Stimulated activated CD8-positive, alpha-beta memory T cell treated with anti-CD3 and anti-CD28 coated beads, Interleukin-4, amount 100 ng/mL, for 1 hour (primary cell): ENCODE measurements around the gene CDH4.

Source experiments
- DNase-seq, 2 donors: peaks; one replicate each; pipeline ENCODE4 v3.0.0-alpha.2; 2020; ENCODE audit warnings: low read depth in 2 of 2, low spot score in 1 of 2

Gene CDH4

DNA sequence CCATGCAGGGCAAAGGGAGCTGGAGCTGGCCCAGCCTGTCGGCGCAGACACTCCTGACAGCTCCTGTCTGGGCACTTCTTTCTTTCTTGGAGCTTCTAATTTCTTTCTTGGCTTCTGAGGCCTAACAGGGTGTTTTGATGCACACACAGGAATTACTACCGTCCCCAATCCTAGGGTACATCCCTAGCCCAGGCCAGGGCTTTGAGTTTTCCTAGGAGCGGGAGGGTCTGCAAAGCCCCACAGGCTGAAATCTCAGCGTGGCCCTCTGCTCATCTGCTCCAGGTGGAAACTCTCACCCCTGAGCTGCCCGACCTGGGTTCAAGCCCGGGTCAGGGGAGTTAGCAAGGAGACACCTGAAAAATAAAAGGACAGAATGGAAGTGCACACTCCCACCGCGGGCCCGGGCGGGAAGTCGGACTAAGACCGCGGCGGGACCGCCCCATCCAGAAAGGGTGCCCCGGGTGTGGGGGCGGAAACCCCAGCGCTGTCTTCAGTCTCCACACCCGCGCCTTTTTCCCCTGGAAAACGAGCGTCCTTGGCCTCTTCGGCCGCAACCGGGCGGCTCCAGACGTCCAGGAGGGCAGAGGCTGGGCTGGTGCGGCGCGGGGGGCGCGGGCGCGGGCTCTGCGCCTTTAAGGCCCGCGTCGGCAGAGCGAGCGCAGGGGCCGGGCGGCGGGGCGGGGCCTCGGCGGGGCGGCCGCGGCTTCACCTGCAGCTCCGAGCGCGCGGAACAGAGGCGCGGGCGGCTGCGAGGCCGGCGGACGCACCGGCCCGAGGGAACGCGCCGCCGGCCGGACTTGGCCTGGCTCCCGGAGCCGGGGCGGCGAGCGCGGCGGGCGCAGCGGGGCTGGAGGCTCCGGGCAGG, at the start of gene CDH4:
CDH4 (plus strand) TSS at position 733 of the 865 bp plus-strand sequence.
- no peak for DNase-seq

DNA sequence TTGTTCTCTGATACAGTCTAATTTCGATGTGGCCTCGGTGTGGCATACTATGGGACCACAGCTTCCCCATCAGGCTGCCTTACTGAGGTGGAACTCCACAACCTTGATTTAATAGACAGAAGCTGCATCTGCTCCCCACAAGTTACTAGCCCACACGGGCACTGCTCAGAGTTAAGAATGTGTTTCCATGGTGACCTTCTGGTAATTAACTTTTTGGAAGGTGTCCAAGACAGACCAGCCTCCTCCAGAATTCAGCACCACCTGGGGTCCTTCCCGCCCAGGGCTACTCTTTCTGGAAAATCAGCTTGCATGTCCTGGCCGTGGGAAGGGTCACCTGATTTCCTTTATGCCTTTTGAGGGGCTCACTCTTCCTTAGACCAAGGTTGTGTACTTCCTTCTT, 48.7 kb upstream of the CDH4 start:
- DNase-seq = no peak

GRCh38 chr20:61204206-61204605, 47.9 kb upstream of the CDH4 start:
- no peak for DNase-seq

- DNase-seq = no peak
Observed at GRCh38 chr20:61205769-61206168, 46.3 kb upstream of the CDH4 start.

DNA sequence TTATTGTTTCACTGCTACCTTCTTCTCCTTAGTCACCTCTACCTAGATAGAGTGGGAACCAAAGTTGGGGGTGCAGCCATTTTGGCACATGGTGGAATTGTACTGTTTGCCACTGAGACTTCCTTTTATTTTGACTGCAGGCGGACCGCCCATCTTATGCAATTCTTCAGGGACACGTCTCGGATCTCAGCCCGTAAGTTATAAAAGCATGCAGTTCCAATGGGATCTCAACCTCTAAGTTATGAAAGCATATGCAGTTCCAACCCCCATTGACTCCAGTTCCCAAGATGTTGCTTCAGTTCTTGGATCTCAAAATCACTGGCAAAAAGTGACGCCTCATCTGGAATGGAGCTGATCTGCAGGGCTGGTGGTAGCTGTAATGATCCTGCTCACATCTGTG, 41.2 kb upstream of the CDH4 start:
- DNase-seq = no peak

DNA sequence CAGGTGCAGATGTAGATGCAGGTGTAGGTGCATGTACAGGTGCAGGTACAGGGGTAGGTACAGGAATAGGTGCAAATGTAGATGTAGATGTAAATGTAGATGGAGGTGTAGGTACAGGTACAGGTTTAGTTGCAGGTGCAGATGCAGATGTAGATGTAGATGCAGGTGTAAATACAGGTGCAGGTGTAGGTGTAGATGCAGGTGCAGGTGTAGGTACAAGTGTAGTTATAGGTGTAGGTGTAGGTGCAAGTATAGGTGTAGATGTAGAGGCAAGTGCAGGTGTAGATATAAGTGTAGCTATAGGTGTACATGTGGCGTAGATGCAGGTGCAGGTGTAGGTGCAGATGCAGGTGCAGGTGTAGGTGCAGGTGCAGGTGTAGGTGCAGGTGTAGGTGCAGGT, 34.2 kb upstream of the CDH4 start:
- DNase-seq = no peak

GRCh38 chr20:61219021-61219431, 33.0 kb upstream of the CDH4 start:
- DNase-seq = no peak

GRCh38 chr20:61220131-61220530, 31.9 kb upstream of the CDH4 start:
- no peak for DNase-seq

- no peak for DNase-seq
Observed at GRCh38 chr20:61220626-61221325, 31.3 kb upstream of the CDH4 start.

- no peak for DNase-seq
Observed at GRCh38 chr20:61222699-61223098, 29.4 kb upstream of the CDH4 start.

DNA sequence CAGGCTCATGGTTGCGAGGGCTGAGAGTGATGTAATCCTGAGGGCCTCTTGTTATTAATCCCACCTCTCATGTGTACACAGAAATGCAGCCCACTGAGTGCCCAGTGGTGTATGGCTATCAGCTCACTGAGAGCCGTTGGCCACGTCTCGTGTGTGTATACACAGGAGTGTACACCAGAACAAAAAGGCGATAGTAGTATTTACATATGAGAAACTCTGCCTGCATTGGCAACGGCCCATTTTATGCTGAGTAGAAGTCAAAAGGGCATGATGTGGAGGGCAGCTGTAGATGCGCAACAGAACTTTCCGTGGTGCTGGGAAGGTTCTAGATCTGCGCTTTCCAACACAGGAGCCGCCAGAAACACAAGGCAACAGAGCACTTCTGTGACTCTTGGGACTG, 28.9 kb upstream of the CDH4 start:
- DNase-seq = no peak

GRCh38 chr20:61230166-61230565, 21.9 kb upstream of the CDH4 start:
- DNase-seq = no peak

- no peak for DNase-seq
Observed at GRCh38 chr20:61233590-61233989, 18.5 kb upstream of the CDH4 start.

GRCh38 chr20:61234224-61234890, 17.7 kb upstream of the CDH4 start:
- no peak for DNase-seq

- no peak for DNase-seq
Observed at GRCh38 chr20:61236713-61237112, 15.3 kb upstream of the CDH4 start.

- no peak for DNase-seq
Observed at GRCh38 chr20:61238813-61239212, 13.2 kb upstream of the CDH4 start.

- DNase-seq = no peak
Observed at GRCh38 chr20:61240814-61241213, 11.2 kb upstream of the CDH4 start.

GRCh38 chr20:61244213-61244612, 7.8 kb upstream of the CDH4 start:
- DNase-seq = no peak

- DNase-seq = no peak
Observed at GRCh38 chr20:61246269-61246668, 5.8 kb upstream of the CDH4 start.

DNA sequence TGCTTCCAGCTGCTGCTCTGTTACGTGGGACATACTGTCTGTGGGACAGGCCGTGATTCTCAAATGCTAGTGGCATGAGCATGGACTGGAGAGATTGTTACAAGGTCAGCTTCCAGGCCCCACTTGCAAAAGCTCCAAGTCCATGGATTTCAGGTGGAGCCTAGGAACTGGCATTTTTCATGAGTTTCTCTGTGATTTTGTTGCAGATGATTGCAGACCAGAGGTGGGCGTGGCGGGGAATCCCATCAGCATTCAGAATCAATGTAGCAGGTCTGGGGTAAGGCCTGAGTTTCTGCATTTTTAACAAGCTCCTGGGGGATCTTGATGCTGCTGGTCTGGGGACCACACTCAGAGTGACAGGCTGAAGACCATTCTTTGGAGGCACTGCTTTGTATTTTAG, 2.4 kb upstream of the CDH4 start:
- DNase-seq = no peak

GRCh38 chr20:61252601-61253263, 671 bp downstream of the CDH4 start:
- no peak for DNase-seq

DNA sequence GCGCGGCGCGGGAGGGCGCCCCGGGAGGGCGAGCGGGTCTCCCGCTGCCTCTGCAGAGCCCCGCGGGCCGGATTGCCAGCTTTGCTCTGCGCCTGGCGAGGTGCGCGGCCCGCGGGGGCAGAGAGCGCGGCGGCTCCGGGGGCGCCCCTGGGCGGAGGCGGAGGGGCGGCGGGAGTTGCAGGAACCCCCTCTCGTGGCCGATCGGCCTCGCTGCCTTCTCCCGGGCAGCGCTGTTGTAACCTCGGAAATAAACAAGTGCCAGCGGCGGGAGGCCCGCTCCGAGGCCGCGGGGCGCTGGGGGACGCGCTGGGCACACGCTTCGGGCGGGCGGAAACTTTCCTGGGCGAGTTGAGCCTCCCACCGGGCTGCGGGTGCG, 1.2 kb downstream of the CDH4 start:
- DNase-seq = no peak
